NT2/D1 (cell line): ENCODE measurements around the gene HES1.

Source experiments
- DNase-seq: peaks from one replicate; pipeline ENCODE4 v3.0.0-alpha.2; 2011; ENCODE audit warnings: low read depth, low spot score
- H3K27me3 ChIP-seq: 2 replicates; pipeline ENCODE4 v1.6.0; 2011; ENCODE audit warnings: mild to moderate bottlenecking; ENCODE audit not compliant: insufficient read length, insufficient read depth
- H3K36me3 ChIP-seq: 2 replicates; pipeline ENCODE4 v1.6.1; 2011; ENCODE audit warnings: mild to moderate bottlenecking, low read length, mixed read lengths; ENCODE audit not compliant: insufficient read depth, insufficient read length
- H3K4me1 ChIP-seq: 2 replicates; pipeline ENCODE4 v1.5.1; 2011; ENCODE audit not compliant: insufficient read depth, insufficient read length
- H3K4me3 ChIP-seq: 2 replicates; pipeline ENCODE4 v1.5.1; 2011; ENCODE audit warnings: low read depth; ENCODE audit not compliant: insufficient read length
- H3K9ac ChIP-seq: 2 replicates; pipeline ENCODE4 v1.6.0; 2011; ENCODE audit warnings: low read depth; ENCODE audit not compliant: insufficient read length
- H3K9me3 ChIP-seq: 2 replicates; pipeline ENCODE4 v1.5.1; 2011; ENCODE audit warnings: mild to moderate bottlenecking, low read length; ENCODE audit not compliant: insufficient read depth
- SUZ12 ChIP-seq: IDR thresholded peaks from 2 replicates; pipeline ENCODE4 v1.6.1; 2011; ENCODE audit not compliant: insufficient read length, insufficient read depth; ENCODE audit errors: extremely low read depth
- YY1 ChIP-seq: IDR thresholded peaks from 2 replicates; pipeline ENCODE4 v1.6.1; 2011; ENCODE audit not compliant: insufficient read length, insufficient read depth
- ZNF274 ChIP-seq: IDR thresholded peaks from 2 replicates; pipeline ENCODE4 v1.6.1; 2011; ENCODE audit warnings: mild to moderate bottlenecking, low read depth, low read length

HES1 gene

GRCh38 chr3:194135516-194135805 lies 487 bp upstream of the HES1 start:
- H3K4me1 ChIP-seq: peaks cover 20% of the 10 kb centered on the region
- TF ChIP-seq SUZ12 (no peak), YY1 (no peak), ZNF274 (no peak)
- peaks cover 22% of the 10 kb centered on the region for H3K27me3 ChIP-seq
- no peaks in the 10 kb centered on the region for H3K9me3 ChIP-seq
- H3K36me3 ChIP-seq: peaks cover 23% of the 10 kb centered on the region
- peak overlapping the region; percentile 31 for H3K4me3 ChIP-seq
- peak overlapping the region; percentile 75 for H3K9ac ChIP-seq
- DNase-seq: no peak

GRCh38 chr3:194136519-194137007 lies 615 bp downstream of the HES1 start:
- peak; percentile 22 for DNase-seq
- TF ChIP-seq ZNF274 (no peak), YY1 (no peak), SUZ12 (no peak)
- Histone ChIP-seq H3K9me3 (no peaks in the 10 kb centered on the region), H3K27me3 (peaks cover 16% of the 10 kb centered on the region), H3K36me3 (peaks cover 23% of the 10 kb centered on the region), H3K4me1 (peaks cover 12% of the 10 kb centered on the region), H3K9ac (peak overlapping the region; percentile 93), H3K4me3 (peak overlapping the region; percentile 92)

- Histone ChIP-seq H3K4me1 (peaks cover 13% of the 10 kb centered on the region), H3K9ac (peak overlapping the region; percentile 93), H3K9me3 (no peaks in the 10 kb centered on the region), H3K27me3 (peaks cover 12% of the 10 kb centered on the region), H3K4me3 (peak overlapping the region; percentile 92), H3K36me3 (peaks cover 23% of the 10 kb centered on the region)
- no peak for DNase-seq
- TF ChIP-seq ZNF274 (no peak), SUZ12 (no peak), YY1 (no peak)
Observed at GRCh38 chr3:194137008-194137505, 1.1 kb downstream of the HES1 start.

- TF ChIP-seq ZNF274: no peak
- TF ChIP-seq SUZ12: no peak
- TF ChIP-seq YY1: no peak
- Histone ChIP-seq H3K9ac (peak overlapping the region; percentile 93), H3K9me3 (no peaks in the 10 kb centered on the region), H3K27me3 (peaks cover 10% of the 10 kb centered on the region), H3K36me3 (peaks cover 23% of the 10 kb centered on the region), H3K4me1 (peaks cover 19% of the 10 kb centered on the region), H3K4me3 (peak overlapping the region; percentile 92)
- peak; percentile 35 for DNase-seq
Observed at GRCh38 chr3:194137506-194138474, 1.8 kb downstream of the HES1 start.

GRCh38 chr3:194138732-194139070 lies 2.8 kb downstream of the HES1 start:
- Histone ChIP-seq H3K36me3 (peaks cover 23% of the 10 kb centered on the region), H3K4me1 (peaks cover 10% of the 10 kb centered on the region), H3K9ac (peak overlapping the region; percentile 54), H3K9me3 (no peaks in the 10 kb centered on the region), H3K4me3 (peak overlapping the region; percentile 11), H3K27me3 (peaks cover under 1% of the 10 kb centered on the region)
- TF ChIP-seq YY1 (no peak), ZNF274 (no peak), SUZ12 (no peak)
- no peak for DNase-seq

GRCh38 chr3:194139071-194139813 lies 3.3 kb downstream of the HES1 start:
- Histone ChIP-seq H3K36me3 (peaks cover 23% of the 10 kb centered on the region), H3K4me1 (peaks cover 10% of the 10 kb centered on the region), H3K9ac (peak overlapping the region; percentile 68), H3K27me3 (no peaks in the 10 kb centered on the region), H3K9me3 (no peaks in the 10 kb centered on the region), H3K4me3 (peak overlapping the region; percentile 11)
- peak; percentile 79 for DNase-seq
- TF ChIP-seq ZNF274 (no peak), YY1 (no peak), SUZ12 (no peak)
